ENCODE results near the gene SYNGR1.
"Not testable (repeated sequence)": the region's sequence is repeated elsewhere in the genome, so short reads cannot be mapped to it uniquely, and the experiment has no call there.

The SYNGR1 gene

GRCh38 chr22:39317084-39317774 lies 32.6 kb upstream of the SYNGR1 start:
- DNase-seq: no peak

- peak; percentile 63 for DNase-seq
These were observed 31.9 kb upstream of the SYNGR1 start for GRCh38 chr22:39317775-39318506.

- DNase-seq: peak; percentile 46
These were observed 31.1 kb upstream of the SYNGR1 start for GRCh38 chr22:39318507-39319283.

- DNase-seq: peak; percentile 100
These were observed 30.3 kb upstream of the SYNGR1 start, which contains the start of gene RPL3 for GRCh38 chr22:39319284-39320022. Gene RPL3 (minus strand): TSS chr22:39319623. CDS start chr22:39319597, 26 bp downstream.

- DNase-seq: not testable (repeated sequence)
These were observed 29.2 kb upstream of the SYNGR1 start for GRCh38 chr22:39320616-39321029.

GRCh38 chr22:39325392-39325932 lies 24.3 kb upstream of the SYNGR1 start:
- DNase-seq: peak; percentile 77

- no peak for DNase-seq
These were observed 21.6 kb upstream of the SYNGR1 start for GRCh38 chr22:39327995-39328754.

- not testable (repeated sequence) for DNase-seq
These were observed 19.2 kb upstream of the SYNGR1 start for GRCh38 chr22:39330553-39330952.

- no peak for DNase-seq
These were observed 17.2 kb upstream of the SYNGR1 start for GRCh38 chr22:39332441-39333064.

GRCh38 chr22:39336411-39336810 lies 13.4 kb upstream of the SYNGR1 start:
- DNase-seq: no peak

- DNase-seq: peak; percentile 85
These were observed 10.0 kb upstream of the SYNGR1 start for GRCh38 chr22:39339775-39340174.

- no peak for DNase-seq
These were observed 8.6 kb upstream of the SYNGR1 start for GRCh38 chr22:39341179-39341578.

- peak; percentile 63 for DNase-seq
These were observed 6.3 kb upstream of the SYNGR1 start for GRCh38 chr22:39343259-39344045.

- no peak for DNase-seq
These were observed 5.8 kb upstream of the SYNGR1 start for GRCh38 chr22:39344046-39344390.

- DNase-seq: no peak
These were observed 4.6 kb upstream of the SYNGR1 start for GRCh38 chr22:39345231-39345630.

- DNase-seq: no peak
These were observed 784 bp upstream of the SYNGR1 start for GRCh38 chr22:39348909-39349505.

GRCh38 chr22:39349506-39349966 lies 255 bp upstream of the SYNGR1 start:
- peak; percentile 41 for DNase-seq

GRCh38 chr22:39350757-39351688 lies 1.2 kb downstream of the SYNGR1 start:
- no peak for DNase-seq

All from fibroblast of skin of back (primary cell).